Activated CD4-positive, alpha-beta T cell treated with anti-CD3 and anti-CD28 coated beads, Interleukin-2, Interleukin-6, amounts not matched to agents 100 ng/mL and 50 ng/mL, durations not matched to agents 16 hours and 8 hours (primary cell): Measurements from ENCODE around the gene CCT4.
A peak's percentile ranks its signal among the peaks of the same experiment; 100 is the strongest.
"Not testable (repeated sequence)": the region's sequence is repeated elsewhere in the genome, so short reads cannot be mapped to it uniquely, and the experiment has no call there.

ENCODE experiments used
- DNase-seq: peaks from one replicate; pipeline ENCODE4 v3.0.0-alpha.2; 2020

Gene CCT4, protein sequence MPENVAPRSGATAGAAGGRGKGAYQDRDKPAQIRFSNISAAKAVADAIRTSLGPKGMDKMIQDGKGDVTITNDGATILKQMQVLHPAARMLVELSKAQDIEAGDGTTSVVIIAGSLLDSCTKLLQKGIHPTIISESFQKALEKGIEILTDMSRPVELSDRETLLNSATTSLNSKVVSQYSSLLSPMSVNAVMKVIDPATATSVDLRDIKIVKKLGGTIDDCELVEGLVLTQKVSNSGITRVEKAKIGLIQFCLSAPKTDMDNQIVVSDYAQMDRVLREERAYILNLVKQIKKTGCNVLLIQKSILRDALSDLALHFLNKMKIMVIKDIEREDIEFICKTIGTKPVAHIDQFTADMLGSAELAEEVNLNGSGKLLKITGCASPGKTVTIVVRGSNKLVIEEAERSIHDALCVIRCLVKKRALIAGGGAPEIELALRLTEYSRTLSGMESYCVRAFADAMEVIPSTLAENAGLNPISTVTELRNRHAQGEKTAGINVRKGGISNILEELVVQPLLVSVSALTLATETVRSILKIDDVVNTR

DNA sequence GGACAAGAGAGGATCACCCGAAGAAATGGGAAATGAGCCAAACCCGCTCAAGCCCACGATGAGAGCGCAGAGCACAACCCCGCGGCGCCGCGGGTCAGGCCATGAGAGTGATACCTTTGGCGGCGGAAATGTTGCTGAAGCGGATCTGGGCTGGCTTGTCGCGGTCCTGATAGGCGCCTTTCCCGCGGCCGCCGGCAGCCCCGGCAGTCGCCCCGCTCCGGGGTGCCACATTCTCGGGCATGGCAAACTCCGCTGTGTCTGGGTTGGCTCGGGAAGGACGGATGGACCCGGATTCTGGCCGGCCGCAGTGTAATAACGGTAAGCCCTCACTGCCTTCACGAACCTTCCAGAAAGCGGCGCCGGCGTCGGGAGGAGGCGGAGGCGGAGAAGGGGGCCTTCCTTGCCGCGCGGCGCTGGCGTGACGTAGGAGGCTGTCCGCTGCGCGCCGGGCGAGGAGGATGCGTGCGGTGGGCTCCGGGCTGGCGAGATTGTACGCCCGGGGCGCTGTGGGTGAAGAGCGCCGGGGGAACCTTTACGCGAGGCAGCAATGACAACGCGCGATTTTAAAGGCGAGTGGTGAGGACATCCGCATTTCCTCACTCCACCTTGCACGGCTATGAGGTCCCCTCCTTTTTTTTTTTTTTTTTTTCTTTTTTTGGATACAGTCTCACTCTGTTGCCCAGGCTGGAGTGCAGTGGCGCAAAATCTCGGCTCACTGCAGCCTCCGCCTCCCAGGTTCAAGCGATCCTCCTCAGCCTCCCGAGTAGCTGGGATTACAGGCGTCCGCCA is at the start of gene CCT4:
Gene CCT4 (minus strand): TSS at position 390 of the 789 bp plus-strand sequence. CDS start 149 bp downstream, at position 241.
- peak; percentile 92 for DNase-seq

DNA sequence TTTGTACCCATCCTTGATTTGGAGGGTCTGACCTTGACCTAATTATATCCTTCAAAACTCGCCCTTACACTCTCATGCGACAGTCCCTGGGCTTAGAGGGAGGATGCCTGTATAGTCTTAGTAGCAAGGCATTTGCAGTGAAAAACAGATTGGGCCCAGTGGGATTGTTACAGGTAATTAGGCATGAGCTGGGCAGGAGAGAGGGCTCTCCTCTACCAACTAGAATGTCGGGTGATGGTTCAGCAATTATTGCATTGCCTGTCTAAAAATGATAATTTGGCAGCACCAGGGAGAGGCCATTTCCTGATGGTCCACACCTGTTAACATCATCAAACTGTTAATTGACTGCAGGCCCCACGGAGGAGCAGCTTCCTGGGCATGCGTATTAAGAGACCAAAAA is 49.4 kb upstream of the CCT4 start:
- no peak for DNase-seq

DNA sequence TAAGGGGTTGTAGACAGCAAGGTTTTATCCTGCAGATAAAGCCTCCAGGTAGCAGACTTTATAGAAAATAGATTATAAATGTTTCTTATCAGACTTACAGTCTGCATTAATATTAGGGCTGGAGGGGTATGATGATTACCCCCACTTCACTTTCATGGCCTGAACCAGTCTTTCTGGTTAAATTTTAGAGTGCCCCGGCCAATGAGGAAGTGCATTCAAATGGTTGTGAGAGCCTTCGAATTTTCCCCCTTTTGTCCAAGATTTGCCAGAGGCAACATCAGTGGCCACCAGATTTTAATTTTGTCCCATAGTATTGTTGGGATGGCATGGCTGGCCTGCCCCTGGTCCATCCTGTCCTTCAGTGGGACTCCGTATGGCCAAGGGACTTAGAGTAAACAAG is 48.6 kb upstream of the CCT4 start:
- DNase-seq: no peak

DNA sequence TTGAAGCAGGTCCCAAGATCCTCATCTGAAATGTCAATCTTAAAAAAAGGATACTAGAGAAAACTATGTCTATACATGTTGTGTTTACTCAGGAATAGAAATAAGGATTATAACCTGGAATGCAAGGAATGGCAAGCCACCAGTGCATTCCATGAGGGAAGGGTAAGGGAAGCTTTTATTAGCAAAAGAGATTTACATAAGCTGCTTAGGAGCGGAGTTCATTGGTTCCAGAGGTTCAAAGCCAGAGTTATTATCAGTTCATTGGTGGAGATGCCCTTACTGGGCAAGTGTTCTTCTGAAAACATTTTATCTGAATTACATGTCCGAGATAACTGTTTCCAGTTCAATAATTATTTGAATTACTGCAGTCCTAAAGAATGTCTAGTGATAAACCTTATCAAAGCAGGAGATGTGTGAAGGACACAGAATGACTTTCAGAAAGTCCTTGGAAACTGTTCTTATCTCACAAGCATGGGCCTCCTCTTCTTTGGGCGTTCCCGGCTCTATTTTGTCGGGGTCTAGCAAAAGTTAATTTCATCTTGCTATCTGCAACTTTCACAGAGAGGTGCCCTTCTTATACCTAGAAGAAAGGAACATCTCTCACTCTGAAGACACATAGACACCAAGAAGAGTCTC is 40.5 kb upstream of the CCT4 start:
- DNase-seq: no peak

DNA sequence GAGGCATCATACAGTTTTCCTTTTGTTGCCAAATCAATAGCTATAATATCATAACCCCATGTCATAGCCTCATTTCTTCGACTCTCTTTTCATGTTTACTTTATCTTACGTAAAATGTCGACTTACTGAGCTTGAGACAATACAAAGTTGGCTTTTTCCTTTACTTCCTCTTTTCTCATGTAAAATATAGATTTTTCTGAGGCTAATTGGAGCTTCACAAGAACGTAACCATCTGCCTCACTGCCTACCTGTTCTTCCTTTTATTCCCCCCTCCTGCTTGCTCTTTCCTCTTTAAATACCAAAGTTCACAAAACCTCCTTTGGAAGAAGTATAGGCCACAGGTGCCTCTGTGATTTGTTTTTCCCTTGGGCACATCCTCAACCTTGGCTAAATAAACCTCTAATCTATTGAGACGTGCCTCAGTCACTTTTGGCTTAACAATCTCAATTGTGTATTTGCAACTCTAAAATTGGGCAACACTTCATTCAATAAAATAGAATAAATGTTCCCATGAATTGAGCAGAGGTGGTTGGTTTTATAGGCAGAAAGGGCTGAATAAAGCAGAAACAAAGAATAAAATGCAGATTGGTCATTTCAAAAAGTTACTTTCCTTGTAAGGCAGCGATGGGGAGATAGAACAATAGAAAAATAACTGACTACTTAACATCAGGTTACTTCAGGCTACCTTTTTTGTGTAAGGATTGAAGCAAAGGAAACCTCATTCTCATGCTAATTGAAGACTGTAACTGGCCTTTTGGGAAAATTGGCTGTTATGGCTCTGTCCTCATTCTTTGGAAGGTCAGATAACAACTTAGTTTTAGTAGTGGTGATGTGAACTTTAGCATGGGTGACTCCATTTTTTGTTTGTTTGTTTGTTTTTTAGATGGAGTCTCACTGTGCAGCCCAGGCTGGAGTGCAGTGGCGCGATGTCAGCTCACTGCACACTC is 38.3 kb upstream of the CCT4 start:
- DNase-seq: no peak

DNA sequence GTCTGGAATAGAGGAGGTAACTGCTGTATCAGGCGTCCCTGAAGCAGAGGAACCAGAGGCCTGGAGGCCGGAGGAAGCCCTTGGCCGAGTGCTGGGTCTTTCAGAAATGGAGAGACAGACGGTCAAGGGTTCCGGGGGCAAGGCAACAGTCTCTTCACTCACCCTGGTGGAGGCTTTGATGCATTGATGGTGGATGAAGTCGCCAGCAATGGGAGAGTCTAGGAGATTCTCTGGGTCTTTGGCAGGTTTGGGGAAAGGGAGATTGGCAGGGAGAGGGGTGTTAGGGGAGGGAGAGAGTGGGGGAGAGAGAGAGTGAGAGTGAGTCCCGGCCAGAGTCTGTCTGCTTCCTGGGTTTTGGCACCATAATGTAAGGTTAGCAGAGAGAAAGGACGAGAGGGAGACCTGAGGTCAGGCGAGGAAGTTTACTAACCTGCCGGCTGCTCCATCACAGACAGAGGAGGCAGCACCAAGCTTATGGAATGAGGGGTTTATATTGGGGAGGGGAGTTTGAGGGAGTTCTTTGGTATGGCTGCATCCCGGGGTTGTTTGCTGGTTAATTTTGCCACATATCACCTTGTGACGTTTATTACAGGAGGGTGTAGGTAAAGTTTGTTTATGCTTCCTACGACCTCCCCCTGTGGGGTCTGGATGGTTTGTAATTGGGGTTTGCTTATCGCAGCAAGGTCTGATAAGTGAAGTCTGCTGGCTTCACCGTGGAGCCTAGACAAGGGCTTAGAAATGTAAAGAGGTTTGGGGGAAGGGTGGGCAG is 36.6 kb upstream of the CCT4 start:
- DNase-seq: no peak

DNA sequence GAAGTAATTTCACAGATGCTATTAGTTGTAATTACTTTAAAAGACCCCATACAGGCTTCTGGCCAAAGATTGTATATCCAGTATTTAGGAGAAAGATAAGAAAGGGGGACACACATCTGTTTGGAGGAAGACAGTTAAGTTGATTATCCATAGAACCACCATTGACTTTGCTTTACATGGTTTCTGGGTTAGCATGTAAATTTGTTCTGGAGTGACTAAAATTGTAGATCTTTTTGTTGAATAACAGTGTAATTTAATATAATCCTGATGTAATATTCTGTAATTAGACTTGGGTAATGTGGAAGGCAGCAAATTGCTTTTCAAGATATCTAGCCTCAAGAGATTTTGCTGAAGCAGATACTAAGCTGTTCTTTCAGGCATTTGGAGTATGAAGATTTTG is 34.3 kb upstream of the CCT4 start:
- no peak for DNase-seq

DNA sequence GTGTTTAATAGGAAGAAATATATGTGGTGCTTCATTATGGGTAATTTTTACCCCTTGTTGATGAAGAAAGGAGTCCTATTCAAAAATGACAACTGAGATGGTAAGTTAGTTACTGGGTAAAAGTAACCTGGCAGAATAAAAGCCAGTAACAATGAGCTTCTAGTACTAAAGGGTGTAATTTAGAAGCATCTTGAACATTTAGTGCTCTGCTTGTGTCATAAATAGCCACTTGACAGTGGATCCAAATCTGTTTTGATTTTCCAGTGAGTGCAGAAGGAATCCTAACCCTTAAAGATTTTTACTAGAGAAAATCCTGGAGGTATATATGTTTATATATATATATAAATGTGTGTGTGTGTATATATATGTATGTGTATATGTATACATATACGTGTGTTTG is 32.1 kb upstream of the CCT4 start:
- DNase-seq: no peak

DNA sequence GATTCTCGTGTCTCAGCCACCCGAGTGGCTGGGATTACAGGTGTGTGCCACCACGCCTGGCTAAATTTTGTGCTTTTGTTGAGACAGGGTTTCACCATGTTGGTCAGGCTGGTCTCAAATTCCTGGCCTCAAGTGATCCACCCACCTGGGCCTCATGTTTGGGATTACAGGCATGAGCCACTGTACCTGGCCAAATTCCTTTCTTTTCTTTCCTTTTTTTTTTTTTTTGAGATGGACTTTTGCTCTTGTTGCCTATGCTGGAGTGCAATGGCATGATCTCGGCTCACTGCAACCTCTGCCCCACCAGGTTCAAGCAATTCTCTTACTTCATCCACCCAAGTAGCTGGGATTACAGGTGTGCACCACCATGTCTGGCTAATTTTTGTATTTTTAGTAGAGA is 26.3 kb upstream of the CCT4 start:
- DNase-seq: not testable (repeated sequence)

DNA sequence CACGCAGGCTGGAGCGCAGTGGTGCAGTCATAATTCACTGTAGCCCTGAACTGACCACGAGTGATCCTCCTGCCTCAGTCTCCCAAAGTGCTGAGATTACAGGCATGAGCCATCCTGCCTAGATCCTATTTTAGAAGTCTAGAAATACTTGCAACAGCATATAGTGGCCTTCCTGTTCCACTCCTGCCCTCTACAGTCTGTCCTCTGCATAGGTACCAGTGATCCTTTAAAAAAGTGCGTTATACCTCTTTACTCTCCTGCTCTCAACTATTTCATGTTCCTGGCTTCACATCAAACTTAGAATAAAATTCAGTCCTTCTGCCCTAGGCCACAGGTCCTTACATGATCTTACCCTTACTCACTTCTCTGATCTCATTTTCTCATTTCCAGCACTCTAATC is 23.1 kb upstream of the CCT4 start:
- DNase-seq: no peak

DNA sequence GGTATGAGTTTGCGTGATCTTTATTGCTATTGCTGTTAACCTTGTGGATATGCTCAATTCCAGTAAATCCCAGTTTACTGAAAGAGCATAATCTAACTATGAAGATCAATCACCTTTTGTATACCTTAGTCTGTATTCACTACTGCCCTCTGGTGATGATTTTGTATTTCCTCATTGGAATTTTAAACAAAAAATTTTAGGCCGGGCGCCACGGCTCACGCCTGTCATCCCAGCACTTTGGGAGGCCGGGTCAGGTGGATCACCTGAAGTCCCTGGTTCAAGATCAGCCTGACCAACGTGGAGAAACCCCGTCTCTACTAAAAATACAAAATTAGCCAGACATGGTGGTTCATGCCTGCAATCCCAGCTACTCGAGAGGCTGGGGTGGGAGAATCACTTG is 22.1 kb upstream of the CCT4 start:
- no peak for DNase-seq

DNA sequence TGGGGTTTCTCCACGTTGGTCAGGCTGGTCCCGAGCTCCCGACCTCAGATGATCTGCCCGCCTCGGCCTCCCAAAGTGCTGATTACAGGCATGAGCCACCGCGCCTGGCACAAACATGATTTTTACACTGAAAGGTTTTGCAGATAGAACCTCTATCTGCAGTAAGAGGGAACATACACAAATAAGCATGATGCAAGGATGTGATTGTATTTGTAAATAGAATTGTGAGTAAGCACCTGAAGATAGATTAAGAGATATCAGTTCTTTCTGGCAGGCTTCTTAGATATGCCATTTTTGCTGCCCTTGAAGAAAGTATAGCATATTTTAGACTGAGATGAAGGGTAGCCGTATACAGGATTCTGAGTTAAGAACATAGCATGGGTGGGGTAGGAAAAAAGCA is 20.7 kb upstream of the CCT4 start:
- no peak for DNase-seq

DNA sequence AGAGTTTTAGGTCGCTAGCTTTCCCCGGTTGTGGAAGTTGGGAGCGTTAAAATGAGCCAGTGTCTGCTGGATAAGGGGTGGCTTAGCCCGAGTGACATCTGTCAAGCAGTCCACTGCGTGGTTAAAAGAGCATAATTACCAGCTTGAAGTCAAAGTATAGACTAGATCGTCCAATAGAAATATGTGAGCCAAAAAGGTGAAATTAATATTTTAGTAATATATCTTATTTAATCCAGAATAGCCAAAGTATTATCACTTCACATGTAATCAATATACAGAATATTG is 17.7 kb upstream of the CCT4 start:
- no peak for DNase-seq

DNA sequence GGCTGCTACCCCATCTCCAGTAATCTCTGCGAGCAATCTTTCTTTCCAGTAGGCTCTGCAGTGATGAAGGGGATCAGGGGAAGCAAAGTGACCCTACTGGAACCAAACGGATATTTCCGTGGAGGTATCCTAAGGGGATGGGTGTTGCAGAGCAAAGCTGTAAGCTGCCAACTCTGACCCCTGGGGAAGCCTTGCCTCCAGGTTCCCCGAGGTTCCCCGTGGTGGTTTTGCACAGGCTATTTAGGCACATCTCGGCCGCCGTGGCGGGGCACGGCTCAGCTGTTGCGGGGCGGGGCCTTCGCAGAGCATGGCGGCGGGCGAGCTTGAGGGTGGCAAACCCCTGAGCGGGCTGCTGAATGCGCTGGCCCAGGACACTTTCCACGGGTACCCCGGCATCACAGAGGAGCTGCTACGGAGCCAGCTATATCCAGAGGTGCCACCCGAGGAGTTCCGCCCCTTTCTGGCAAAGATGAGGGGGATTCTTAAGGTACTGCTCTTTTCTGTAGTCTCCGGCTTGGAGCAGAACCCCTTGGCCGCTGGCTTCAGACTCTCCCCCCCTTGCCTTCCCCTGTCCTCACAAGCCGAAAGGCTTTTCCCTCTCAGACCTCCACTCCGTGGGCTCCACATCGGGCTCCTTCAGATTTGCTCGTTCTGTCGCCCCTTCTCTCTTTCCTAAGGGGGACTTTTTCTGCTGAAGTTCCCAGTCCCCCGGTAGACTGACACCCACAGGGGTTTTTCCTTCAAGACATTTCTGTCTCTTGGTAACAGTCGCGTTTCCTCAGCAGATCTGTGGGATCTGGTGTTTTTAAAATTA is 17.1 kb upstream of the CCT4 start, which contains the start of gene COMMD1:
Gene COMMD1 (plus strand): TSS at position 303 of the 814 bp plus-strand sequence. CDS start 5 bp downstream, at position 308.
- peak; percentile 91 for DNase-seq

DNA sequence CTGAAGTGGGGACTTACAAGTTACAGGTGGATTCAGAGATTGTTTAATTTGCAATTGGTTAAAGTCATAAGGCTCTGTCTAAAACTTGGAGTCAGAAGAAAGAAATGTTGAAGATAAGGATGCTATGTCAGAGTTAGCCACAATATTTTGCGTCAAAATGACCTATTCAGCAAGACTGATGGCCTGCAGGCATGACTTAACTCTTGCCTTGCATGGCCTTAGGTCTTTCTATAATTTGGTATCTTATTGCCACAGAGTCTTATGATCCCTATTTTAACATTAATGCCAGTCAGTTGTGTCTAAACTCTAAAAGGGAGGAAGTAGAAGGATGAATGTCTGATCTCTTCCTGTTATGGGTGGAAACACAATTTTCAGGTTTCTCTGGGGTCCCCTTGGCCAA is 11.8 kb upstream of the CCT4 start:
- no peak for DNase-seq

DNA sequence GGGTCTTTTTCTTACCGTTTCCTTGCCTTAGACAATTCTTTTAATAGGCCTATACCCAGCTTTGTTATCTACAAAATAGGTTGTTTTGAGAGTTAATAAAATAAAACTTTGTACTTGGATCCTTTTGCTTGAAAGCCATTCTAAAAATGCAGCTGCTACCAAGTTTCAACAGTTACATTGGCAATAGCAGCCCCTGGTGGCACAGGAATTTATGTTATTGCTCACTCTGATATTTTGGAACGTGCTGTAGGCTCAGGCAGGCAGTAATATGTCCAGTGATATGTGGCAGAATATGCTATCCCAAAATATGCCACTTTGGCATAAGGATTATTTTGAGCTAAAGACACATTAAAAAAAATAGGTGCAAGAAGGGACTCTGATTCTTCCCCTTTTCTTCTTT is 10.4 kb upstream of the CCT4 start:
- no peak for DNase-seq

DNA sequence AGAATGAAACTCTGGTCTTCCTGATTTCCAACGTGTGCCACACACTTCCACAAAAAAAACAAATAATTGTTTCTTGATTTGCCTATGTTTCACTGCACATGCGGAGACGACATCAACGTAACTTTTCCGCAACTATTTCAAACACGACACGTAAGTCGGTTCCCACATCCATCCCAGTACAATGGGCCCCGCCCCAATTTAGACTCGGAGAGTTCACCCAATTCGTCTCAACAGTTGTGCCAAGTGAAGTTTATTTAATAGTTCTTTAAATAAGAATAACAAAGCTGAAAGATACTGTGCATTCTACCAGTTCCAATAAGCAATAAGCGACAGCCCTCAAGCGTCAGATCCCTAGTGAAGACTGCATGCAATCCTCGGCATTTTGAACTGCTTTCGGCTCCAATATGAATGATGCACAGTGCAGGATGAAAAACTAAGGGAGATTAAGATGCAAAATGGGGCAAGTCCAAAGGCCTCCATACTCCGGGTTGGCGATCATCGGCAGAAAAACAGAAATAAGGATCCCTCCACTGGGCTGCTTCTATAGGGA is 664 bp downstream of the CCT4 start:
- DNase-seq: peak; percentile 44

DNA sequence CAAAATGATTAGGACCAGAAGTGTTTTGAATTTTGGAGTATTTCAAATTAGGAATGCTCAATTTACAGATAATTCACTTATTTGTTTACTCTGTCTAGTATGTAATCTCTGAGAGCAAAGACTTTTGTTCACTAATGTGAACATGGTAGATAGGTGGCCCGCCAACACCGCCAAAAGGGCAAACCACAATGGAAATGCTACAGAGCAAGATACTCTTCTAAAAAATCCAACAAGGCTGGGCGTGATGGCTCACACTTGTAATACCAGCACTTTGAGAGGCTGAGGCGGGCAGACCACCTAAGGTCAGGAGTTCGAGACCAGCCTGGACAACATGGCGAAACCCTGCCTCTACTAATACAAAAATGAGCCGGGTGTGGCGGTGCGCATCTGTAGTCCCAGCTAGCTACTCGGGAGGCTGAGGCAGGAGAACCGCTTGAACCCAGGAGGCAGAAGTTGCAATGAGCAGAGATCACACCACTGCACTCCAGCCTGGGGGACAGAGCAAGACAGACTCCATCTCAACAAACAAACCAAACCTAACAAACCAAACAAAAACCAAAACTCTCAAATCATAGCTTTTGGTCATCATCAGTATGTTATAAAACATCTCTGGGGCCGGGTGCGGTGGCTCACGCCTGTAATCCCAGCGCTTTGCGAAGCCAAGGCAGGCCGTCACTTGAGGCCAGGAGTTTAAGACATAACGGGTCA is 2.4 kb downstream of the CCT4 start:
- no peak for DNase-seq

DNA sequence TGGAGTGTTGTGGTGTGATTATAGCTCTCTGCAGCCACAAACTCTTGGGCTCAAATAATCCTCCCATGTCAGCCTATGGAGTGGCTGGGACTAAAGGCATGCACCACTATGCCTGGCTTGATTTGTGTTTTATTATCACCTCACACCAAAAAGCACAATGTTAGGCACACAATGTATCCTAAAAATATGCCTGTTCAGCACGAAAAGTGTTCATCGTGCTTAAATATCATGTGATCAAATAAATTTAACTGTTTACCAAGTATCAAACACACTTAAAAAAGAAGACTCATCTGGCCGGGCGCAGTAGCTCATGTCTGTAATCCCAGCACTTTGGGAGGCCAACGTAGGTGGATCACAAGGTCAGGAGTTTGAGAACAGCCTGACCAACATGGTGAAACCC is 5.6 kb downstream of the CCT4 start:
- no peak for DNase-seq

DNA sequence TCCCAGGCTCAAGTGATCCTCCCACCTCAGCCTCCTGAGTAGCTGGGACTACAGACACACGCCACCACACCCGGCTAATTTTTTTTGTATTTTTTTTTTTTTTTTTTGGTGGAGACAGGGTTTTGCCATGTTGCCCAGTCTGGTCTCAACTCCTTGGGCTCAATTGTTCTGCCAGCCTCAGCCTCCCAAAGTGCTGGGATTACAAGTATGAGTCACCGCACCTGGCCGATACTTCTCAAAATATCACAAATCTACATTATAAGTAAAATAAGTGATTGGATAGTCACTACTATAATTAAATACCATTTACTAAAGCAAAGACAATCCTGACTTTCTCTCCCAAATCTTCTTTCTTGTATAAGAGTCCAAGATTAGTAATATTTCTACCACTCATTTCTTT is 9.1 kb downstream of the CCT4 start:
- not testable (repeated sequence) for DNase-seq
